GM19238 (cell line): ENCODE results near the gene SPA17.
A peak's percentile ranks its signal among the peaks of the same experiment; 100 is the strongest.

ENCODE experiments used
- DNase-seq: peaks from one replicate; pipeline ENCODE4 v3.0.0; 2011; ENCODE audit warnings: low spot score; ENCODE audit not compliant: insufficient read length

The SPA17 gene

DNA sequence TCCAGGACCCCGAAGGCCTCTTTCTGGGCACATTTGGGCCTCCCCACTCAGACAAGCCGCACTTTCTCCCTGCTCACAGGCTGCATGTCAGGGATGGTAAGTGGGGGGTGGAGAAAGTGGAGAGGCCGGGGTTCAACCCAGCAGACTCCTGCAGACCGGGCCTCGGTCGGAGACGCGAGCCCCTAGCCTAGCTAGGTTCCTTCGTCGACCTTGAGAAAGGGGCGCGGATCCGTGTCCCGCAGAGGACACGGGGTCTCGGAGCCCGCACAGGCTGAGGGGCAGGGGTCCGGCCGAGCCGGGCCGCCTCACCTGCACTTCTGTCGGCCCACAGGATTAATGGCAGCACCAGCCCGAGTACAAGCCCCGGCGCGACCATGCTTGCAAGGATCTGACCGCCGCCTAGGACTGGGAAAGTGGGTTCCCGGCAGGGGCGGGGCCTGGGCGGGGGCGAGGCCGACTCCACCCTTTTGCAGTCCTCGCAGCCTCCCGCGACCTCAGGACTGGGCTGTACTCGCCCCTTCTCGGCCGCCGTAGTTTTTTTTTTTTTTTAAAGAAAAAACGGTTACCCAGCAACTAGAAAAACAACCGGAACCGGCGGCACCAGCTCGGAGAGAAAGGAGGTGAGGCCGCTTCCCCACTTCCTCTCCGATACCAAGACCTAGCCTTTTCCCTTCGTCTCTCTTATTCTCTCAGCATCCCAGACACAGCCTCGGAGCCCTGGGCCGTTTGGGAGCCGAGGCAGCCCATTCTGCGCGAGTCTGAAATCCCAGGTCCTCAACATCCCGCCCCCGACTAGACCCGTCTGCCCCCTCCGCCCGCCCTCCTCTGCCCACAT, at the start of gene SPA17, which contains the start of gene SIAE:
Gene SPA17 (plus strand): TSS at position 572 of the 835 bp plus-strand sequence. CDS start 1,361 bp downstream, outside the sequence.
Gene SIAE (minus strand): TSS at position 407 of the 835 bp plus-strand sequence. CDS start 31 bp downstream, at position 376.
- DNase-seq: peak; percentile 82

DNA sequence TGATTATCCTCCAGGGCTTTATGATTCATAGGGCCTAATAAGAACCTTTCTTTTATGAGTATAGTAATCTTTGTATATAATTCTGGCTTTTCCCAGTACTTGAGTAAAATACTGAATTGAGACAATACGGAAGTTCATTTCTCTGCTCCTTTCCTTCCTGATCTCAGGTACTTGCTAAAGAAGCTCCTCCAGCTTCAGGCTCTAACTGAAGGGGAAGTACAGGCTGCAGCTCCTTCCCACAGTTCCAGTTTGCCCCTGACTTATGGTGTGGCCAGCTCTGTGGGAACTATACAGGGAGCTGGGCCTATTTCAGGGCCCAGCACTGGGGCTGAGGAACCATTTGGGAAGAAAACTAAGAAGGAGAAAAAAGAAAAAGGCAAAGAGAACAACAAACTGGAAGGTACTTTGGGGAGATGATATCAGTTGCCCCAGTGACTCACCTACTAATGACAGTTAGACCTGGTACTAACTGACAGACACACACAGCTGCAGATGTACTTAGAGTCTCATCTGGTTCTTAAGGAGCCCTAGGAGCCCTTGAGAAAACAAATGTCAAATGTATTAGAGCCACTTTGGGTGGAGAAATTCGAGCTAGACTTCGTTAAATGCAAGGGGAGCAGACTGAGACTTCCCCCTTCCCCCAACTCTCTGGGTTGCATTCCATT, 48.1 kb upstream of the SPA17 start:
- no peak for DNase-seq

DNA sequence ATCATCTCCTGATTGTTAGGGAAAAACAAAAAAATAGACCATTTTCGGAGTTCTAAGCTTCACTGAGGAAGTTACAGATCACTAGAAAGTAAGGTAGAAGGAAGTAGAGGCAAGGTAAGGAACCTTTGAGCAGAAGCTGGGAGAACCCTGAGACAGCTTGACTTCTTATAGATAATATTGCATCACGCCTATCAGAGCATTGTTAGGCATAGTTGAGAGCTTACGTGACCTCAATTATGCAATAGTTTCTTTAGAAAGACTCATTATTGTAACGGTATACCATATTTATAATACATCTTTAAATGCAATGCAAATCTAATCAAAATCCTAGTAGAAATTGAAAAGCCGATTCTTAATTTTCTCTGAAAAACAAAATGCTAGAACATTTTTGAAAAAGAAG, 46.2 kb upstream of the SPA17 start:
- no peak for DNase-seq

DNA sequence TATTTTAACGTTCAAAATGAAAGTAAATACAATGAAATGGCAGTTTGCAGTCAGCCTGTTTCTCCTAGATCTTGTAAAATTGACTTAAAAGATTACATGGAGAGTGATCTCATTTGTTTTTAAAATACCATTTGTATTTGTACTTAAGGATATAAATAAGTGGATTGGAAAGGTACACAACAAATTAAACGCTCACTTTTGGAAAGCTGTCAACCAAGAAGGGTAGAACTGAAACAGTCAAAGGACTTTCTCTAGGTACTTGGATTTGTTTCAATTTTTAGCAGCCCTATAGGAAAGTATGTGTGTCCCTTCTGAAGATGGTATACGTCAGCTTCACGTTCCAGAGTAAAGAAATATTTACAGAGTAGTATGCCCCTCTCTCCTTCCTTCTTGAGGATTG, 43.7 kb upstream of the SPA17 start:
- no peak for DNase-seq

DNA sequence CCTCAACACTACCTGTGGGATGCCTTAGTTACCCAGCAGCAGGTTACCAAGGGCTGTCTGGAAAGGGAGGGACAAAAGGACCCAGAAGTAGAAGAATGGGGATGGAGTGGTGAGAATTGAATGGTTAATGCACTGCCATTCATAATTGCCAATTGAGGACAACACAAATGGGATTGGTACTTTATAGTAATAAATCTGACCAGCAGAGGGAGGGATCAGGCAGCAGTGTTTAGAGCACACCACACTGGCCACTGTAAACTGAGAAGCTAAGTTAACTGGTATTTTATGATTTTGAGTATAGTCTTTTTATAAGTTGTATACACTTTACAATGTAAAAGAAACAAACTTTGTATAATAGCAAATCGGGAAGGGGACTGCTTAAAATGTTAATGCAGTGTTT, 40.3 kb upstream of the SPA17 start:
- DNase-seq: no peak

DNA sequence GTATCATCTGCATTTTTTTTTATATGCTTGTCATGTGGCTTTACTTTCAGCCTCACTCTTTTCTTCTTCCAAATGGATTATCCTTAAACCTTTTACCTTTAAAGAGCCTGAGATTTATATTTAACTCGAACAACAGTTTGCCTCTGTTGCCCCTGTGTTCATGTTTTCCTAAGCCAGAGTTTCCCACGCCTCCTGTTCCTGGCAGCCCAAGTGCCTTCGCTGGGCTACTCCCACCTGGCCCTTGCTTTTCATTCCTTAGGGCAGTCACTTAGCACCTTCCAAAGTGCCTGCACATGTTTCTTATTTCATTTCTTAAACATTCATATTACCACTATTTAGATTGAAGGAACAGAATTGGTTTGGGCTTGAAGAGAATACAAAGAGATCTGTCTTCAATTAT, 37.8 kb upstream of the SPA17 start:
- no peak for DNase-seq

DNA sequence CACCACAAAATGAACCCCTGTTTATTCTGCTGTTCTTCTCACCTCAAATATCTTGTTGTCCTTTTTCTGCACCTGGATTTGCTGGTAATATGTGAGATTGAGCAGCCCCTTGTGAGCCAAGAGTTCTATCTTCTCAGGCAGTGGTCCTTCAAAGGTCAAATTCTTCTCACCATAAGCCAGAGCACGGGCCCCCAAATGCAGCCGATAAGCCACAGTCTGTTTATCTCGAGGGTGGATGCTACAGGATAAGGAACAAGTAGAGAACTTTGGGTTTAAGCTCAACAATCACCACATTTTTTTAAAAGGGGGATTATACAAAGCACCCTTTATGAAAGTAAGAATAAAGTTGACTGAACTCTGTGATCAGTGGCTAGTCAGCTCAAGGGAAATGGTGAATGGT, 35.2 kb upstream of the SPA17 start:
- DNase-seq: no peak

DNA sequence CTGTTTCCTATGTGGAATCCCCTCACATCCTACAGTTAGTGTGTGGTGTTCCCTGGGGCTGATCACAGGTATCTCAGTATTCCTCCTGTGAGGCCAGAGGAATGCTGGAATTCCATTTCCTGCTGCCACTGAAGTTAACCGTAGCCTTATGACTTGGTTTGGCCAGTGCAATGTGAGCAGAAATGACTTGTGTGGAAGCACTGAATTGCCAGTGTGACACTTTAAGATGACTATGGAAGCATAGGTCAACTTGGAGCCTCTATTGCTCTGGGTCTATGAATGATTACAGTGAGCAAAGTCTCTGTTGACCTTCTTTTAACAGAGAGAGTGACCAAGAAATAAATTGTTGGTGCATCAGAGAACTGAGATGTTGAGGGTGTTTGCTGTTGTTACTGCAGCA, 34.5 kb upstream of the SPA17 start:
- no peak for DNase-seq

DNA sequence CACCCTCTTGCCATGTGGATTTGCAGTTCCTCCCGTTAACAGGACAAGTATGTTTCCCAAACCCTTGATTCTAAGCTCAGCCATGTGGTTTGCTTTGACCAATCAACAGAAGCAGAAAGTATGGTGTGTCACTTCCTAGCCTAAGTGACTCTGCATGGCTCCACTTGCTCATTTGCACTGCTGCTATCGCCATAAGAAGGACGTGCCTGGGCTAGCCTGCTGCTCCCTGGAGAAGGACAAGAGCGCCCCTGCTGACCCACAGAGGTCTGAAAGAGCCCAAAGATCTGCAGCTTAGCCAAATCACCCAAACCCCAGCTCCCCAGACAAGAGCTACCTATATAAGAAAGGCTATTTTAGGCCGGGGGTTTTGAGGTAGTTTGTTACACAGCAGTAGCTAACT, 33.0 kb upstream of the SPA17 start:
- DNase-seq: no peak

DNA sequence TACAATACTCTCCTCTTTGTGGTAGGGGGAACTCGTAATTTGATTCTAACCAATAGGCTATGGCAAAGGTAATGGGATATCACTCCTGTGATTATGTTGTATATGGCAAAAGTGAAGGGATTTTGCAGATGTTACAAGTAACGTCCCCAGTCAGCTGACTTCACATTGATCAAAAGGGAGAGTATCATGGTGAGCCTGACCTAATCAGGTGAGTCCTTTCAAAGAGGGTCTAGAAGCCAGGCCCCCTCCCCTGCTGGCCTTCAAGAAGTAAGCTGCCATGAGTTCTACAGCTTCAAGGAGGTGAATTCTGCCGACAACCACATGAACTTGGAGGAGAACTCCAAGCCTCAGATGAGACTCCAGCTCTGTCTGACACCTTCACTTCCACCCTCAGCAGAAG, 31.1 kb upstream of the SPA17 start:
- DNase-seq: no peak

DNA sequence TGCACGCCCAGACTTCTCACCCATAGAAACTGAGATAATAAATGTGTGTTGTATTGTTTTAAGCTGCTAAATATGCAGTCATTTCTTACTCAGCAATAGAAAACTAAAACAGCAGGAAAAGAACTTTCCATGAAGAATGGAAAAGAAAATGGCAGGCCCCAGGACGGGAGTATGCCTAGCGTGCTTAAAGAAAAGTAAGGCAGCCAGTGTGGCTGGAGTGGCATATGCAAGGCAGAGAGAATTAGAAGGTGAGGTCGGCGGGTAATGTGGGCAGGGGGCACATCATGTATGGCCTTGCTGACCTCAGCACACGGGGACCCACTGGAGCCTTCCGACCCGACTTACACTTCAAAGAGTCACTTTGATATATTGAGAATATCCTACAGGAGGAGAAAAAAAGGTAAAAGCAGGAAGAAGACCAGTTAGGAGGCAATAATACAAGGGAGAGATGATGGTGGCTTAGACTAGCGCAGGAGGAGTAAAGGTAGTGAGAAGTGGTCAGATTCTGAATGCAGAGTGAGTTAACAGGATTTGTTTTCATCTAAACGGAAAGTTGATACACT, 30.6 kb upstream of the SPA17 start:
- DNase-seq: no peak

DNA sequence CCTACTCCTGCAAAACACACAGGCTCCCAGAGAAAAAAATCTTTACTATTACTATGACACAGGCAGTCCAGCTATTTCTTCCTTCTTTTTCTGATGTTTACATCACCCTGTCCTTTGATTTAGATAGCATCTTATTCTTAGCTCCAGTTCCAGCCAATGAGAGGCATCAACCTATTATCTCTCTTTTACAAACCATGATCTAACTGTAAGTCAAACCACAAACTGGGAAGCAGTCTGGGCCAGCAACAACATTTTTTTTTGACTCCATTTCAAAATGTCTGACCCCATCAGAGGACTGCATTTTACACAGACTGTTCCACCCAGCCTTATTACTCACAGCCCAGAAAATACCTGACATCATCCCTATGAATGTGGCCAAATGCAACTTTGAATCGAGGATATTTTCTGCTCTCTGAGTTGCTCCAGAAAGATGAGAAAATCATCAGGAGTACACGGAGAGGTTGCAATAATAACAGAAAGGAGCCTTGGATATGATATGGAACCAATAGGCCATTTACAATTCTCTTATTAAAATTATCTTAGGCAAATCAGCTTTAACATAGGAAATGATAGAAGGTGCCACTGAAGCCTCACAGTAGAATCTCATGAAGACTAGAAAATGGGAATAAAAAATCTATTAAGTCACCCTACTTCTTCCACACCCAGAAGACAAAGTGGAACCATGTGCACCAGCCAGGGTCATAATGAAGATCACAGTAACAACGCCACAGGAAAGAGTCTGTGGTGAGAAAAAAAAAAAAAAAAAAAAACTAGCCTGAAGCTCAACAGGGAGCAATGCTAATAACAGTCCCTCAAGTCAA, 29.9 kb upstream of the SPA17 start:
- DNase-seq: no peak

DNA sequence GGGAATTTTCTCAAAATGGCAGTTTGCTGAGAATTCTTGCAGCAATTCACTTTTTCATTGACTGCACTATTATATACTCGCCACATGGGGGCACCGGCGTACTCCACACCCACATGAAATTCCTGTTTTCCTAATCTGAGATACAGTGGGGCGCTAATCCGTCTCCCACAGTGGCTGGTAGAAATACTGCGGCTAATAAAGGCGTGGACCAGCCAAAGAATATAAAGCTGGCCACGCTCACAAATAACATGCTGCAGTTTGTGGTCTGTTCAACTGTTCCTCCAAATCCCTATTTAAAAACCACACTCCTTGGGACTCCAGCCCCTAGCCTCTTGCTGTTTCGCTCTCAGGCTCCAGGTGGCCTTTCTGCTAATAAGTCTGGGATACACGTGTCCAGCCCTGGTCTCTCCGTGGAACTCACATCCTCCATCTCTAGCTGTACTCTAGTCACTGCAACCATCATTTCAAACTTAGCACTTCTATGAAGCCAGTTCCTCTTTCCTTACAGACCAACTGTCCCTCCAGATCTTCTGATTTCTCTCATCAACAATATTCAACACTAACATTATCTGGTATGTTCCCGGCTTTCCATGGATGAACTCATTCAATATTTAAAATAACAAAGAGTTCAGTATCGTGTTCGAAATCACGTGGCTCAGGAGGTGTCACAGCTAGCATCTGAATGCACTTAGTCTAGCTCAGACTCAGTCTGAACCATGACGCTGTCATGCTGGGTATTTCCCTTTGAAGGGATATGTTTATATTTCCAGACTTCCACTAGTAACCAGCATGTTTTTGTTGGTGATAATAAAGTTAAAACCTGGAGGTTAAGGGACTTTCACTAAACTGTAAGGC, 29.1 kb upstream of the SPA17 start:
- peak; percentile 19 for DNase-seq

DNA sequence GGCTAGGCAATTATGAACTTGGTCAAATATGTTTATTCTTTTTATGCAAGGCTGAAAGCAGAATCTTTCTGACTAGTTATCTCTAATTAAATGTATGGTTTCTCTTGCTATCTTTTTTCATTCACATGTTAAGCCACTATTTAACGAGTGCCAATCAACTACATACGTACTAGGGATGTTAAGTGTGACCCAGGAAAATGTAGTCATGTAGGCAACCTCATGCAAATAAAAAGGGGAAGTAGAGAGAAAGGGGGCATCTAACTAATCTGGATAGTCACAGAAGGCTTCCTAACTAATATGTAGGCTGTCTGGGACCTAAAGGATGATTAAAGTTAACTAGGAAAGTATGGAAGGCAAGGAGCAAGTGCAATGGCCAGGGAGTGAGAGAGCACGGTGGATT, 27.6 kb upstream of the SPA17 start:
- DNase-seq: no peak

DNA sequence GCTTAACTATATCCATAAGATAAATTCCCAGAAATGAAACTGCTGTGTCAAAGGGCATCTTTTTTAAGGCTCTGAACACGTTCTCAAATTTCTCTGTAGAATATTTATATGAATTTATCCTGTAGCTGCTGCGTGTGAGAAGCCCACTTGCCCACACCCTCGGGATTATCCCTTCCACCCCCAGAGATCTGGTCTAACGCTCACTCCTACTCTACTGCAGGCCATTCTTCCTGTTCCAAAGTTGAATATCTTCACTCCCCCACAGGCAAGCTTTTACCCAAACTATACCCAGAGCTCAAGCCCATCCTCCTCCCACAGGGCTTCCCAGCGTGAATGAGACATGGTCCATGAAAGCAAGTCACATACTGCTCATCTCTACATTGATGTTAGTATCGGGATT, 25.1 kb upstream of the SPA17 start:
- DNase-seq: no peak

DNA sequence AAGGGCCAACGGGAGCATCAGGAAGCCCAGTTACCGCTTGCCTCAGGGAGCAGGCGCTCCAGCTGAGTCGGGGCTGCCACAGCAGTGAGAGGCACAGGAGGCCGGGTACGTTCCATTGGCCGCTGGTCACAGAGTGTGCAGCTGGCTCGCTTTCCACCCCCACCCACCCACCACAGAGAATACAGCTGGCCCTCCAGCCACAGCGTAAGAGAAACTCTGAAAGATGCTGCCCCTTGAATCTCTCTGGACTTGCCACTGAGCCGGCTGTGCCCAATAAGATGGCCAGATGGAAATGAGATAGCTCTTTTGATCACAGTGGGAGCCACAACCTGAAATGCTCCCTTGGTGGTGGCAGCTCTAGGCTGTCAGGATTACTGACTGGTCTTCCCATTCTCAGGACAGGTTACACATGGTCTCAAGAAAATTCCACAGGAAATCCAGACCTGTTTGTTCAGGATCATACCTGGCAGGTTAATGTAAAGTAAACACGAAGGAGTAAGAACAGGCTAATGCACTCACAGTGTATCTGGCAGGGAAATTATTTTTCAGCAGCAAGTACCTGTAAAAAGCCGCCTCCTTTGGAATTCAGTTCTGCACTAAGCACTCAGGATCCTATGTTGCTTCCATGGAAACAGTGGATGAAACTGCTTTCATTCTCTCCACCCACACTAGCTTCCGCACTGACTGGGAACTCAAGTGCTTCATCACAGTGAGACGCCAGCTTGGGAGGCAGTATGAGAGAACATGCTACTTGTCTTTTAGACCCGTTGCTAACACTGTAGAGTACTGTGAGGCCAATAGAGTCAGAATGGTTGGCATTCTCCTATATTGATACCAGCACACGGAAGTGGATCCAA, 16.7 kb upstream of the SPA17 start:
- no peak for DNase-seq

DNA sequence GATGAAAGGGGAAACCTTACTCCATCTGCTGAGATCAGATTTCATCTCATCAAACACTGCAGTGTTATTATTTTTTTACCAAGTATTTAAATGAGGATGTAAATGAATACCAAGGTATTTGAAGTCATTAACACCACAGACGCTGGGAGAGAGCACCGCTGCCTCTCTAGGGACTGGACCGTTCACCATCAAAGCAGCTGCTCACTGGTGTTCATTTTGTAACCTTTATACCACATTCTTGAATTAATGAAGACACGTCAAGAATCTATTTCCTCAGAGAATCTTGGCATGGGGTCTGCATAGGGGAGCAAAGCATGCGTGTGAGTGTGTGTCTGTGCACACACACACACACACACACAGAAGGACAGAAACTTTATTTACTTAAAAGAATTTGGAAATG, 15.8 kb upstream of the SPA17 start:
- no peak for DNase-seq

DNA sequence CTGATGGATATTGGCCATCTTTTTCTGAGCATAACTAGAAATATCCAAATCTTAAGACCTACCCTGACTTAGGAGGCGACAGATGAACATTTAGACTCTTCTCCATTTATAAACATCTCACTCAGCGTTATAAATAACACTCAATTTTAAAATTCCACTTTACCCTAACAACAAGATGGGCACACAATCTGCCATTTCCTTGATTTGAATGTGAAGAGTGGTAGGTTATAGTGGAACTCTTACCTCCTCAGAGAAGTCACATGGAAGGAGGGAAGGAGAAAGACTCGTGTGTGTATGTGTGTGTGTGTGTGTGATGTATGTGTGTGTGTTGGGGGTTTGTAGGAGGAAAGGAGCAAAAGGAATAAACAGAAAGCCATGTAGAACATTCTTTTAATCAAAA, 15.2 kb upstream of the SPA17 start:
- DNase-seq: no peak

DNA sequence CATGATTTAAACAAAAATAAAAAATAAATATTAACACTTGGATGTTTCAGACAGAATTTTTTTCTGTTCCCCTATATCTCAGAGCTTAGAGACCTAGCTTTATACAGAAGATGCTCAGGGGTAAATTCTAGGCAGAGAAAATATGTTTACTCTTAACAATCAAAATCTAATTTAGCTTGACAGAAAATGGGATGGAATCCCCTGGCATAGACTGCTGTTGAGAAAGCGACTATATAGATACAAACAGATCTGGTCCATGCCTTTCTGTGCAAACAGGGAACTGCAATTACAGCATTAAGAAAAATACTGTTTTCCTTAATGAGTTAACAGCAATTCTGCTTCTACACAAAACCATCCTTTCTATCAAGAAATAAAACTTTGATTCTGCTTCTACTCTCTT, 14.7 kb upstream of the SPA17 start:
- no peak for DNase-seq

DNA sequence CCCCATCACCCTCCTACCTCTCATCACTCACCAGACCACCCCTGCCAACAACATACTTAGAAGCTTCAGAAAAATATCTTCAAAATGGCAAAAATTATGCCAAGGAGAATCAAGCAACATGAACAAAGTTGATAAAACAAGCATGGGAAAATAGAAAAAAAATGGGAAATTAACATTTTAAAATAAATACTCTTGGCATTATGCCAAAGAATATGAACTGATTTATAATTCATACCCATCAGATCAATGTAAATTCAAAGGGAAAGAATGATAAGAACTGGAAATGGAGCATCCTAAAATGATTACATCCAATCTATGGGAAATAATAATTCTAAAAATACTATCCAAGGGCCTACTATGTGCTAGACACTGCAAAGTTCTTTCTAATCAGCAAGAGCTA, 12.2 kb upstream of the SPA17 start:
- no peak for DNase-seq
